Stimulated activated CD4-positive, alpha-beta T cell treated with anti-CD3 and anti-CD28 coated beads, Interleukin-1b, Interleukin-23, amount 100 ng/mL, for 1 hour (primary cell): ENCODE measurements around the gene NXPE4.

Experiments used
- DNase-seq, 2 donors: peaks; one replicate each; pipeline ENCODE4 v3.0.0-alpha.2; 2020; ENCODE audit warnings: low read depth in 2 of 2

NXPE4 gene

GRCh38 chr11:114559425-114560310 is 35.9 kb downstream of the NXPE4 start, which contains the start of gene NXPE1:
NXPE1 (minus strand) TSS chr11:114559881; CDS start chr11:114551201, 8,680 bp downstream.
- DNase-seq, result no peak

DNA sequence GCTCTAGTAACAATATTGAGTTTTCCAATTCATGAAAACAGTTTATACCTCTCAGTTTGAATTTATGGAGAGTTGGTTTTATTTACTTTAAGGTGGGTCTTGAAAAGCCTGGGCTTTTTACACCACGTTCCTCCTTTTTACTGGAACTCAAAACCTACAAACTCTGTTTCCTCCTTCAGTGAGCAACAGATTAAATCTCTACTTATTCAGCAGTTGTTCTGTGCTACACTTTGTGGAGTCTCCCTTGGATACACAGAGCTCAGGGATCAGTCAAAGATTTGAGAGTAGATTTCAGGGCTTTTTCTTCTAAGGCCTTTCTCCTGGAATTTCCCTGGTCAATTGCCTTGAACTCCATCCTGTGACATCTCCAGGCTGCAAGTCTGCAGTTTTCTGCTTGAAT is 39.5 kb downstream of the NXPE4 start:
- DNase-seq, result no peak

DNA sequence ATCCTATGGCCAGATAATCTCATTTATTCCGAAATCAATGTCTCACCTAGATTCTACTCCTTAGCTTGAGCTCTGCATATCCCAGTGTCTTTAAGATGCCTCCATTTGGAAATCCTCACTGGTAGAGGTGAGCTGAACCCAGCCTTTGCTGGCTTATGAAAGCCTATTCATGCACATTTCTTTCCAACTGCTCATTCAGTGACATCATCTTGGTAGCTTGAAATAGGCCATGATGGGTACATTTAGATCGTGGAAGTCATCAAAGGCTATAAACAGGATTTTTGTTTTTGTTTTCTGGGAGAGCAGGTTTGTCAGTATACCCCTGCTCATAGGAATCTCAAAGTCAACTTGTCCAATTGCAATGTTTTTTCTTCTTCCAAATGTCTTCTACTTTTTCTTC is 41.9 kb downstream of the NXPE4 start:
- no peak for DNase-seq

DNA sequence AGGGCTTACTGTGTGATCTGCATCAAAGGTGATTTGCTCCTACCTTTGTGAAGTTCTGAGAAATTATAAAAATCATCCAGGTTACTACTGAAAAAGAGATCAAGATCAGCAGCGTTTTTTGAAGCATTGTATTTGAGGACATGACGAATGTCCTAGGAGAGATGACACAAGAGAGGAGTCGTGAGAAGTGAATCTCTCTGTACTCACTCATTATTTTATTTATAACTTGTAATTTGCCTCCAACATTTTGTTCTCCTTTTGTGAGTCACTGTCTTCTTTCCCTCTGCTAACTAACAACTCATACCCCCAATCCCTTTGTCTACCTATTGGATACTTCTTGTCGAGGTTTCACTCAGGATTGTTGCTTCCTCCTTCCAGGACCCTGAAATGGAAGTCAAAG is 44.5 kb downstream of the NXPE4 start:
- no peak for DNase-seq

GRCh38 chr11:114525682-114526081 is 69.9 kb downstream of the NXPE4 start:
- no peak for DNase-seq

DNA sequence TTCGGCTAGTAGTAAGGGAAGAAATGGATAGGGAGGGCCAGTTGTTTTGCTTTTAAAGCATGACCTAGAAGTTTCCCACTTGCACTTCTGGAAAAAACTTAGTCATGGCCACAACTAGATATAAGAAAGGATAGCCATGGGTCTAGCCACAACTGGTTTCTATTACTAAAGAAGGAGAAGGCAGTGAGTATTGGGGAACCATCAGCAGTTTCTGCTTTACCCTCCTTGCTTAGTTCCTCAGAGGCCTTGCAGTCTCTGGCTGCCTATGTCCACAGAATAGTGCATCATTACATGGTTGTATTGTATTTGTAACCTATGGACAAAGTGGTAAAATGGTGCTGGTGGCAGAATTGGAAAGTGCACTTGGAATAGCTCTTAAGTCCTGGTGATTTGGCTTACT is 71.5 kb downstream of the NXPE4 start:
- no peak for DNase-seq

- no peak for DNase-seq
Measured at GRCh38 chr11:114522818-114523217, 72.8 kb downstream of the NXPE4 start.
